ENCODE data around the gene UNC45A. TPM values are rescaled to one million over a fixed set of nuclear protein-coding genes. Genes with fewer than 3 reads are reported as not detected.

UNC45A gene, protein sequence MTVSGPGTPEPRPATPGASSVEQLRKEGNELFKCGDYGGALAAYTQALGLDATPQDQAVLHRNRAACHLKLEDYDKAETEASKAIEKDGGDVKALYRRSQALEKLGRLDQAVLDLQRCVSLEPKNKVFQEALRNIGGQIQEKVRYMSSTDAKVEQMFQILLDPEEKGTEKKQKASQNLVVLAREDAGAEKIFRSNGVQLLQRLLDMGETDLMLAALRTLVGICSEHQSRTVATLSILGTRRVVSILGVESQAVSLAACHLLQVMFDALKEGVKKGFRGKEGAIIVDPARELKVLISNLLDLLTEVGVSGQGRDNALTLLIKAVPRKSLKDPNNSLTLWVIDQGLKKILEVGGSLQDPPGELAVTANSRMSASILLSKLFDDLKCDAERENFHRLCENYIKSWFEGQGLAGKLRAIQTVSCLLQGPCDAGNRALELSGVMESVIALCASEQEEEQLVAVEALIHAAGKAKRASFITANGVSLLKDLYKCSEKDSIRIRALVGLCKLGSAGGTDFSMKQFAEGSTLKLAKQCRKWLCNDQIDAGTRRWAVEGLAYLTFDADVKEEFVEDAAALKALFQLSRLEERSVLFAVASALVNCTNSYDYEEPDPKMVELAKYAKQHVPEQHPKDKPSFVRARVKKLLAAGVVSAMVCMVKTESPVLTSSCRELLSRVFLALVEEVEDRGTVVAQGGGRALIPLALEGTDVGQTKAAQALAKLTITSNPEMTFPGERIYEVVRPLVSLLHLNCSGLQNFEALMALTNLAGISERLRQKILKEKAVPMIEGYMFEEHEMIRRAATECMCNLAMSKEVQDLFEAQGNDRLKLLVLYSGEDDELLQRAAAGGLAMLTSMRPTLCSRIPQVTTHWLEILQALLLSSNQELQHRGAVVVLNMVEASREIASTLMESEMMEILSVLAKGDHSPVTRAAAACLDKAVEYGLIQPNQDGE
- 10 to 100 TPM; 38.7 to 76.0 (median 64.2) TPM for total RNA-seq

GRCh38 chr15:90934949-90935751, at the start of gene UNC45A:
Gene UNC45A (plus strand): TSS chr15:90935285. CDS start chr15:90935325, 40 bp downstream.
- H3K4me3 ChIP-seq = peak within 1 kb of the TSS; percentile 69 to 87 (median 76)
- TF ChIP-seq, protein P1, sequence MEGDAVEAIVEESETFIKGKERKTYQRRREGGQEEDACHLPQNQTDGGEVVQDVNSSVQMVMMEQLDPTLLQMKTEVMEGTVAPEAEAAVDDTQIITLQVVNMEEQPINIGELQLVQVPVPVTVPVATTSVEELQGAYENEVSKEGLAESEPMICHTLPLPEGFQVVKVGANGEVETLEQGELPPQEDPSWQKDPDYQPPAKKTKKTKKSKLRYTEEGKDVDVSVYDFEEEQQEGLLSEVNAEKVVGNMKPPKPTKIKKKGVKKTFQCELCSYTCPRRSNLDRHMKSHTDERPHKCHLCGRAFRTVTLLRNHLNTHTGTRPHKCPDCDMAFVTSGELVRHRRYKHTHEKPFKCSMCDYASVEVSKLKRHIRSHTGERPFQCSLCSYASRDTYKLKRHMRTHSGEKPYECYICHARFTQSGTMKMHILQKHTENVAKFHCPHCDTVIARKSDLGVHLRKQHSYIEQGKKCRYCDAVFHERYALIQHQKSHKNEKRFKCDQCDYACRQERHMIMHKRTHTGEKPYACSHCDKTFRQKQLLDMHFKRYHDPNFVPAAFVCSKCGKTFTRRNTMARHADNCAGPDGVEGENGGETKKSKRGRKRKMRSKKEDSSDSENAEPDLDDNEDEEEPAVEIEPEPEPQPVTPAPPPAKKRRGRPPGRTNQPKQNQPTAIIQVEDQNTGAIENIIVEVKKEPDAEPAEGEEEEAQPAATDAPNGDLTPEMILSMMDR (IDR thresholded peaks at IDR 0.05) = peak in 2 of 6 experiments; percentile 15 to 20
- TF ChIP-seq POLR2A (IDR thresholded peaks at IDR 0.05) = peak in 3 of 4 donors; percentile 14 to 85 (median 76)
- H3K27me3 ChIP-seq = no peaks in the 10 kb centered on the region
- H3K4me1 ChIP-seq = peaks cover 33 to 70% (median 42%) of the 10 kb centered on the region in 3 donors
- WGBS, 2 donors = 0% methylated on average over 1 of the region's 65 CpGs; no CpG with 5 or more reads in 1 of the 2 donors
- peaks cover 9 to 36% (median 10%) of the 10 kb centered on the region in 3 donors for H3K36me3 ChIP-seq
- intact Hi-C loops (cut with DNase I) = no loop called here
- peak within 1 kb of the TSS; percentile 89 to 94 (median 92) for H3K27ac ChIP-seq
- peak; percentile 68 for DNase-seq
- H3K9me3 ChIP-seq = no peaks in the 10 kb centered on the region

GRCh38 chr15:90885432-90886290, 49.4 kb upstream of the UNC45A start:
- TF ChIP-seq, protein P1 (IDR thresholded peaks at IDR 0.05) = peak in 5 of 6 experiments; percentile 92 to 99 (median 97)
- no peak for TF ChIP-seq POLR2A (IDR thresholded peaks at IDR 0.05)
- WGBS, 2 donors = 39 to 53% methylated on average over 4 to 13 of the region's 23 CpGs
- H3K9me3 ChIP-seq = no peaks in the 10 kb centered on the region
- H3K4me3 ChIP-seq = peak overlapping the region in 3 of 4 donors; percentile 56 to 71 (median 60)
- DNase-seq = no peak
- no peaks in the 10 kb centered on the region for H3K27me3 ChIP-seq
- intact Hi-C loops (cut with DNase I) = loop anchor here (5.0 to 10.0 kb wide), 2 partner anchors 171 to 238 kb away; partner anchors contain the start of gene BLM
- peaks cover 3 to 50% (median 14%) of the 10 kb centered on the region in 3 donors for H3K36me3 ChIP-seq
- H3K4me1 ChIP-seq = peaks cover 29 to 43% (median 37%) of the 10 kb centered on the region in 3 donors
- H3K27ac ChIP-seq = peak overlapping the region; percentile 77 to 94 (median 92)

GRCh38 chr15:90886291-90886614, 48.8 kb upstream of the UNC45A start:
- peak overlapping the region in 3 of 4 donors; percentile 39 to 93 (median 91) for H3K27ac ChIP-seq
- TF ChIP-seq, protein P1 (IDR thresholded peaks at IDR 0.05) = no peak
- TF ChIP-seq POLR2A (IDR thresholded peaks at IDR 0.05) = no peak
- H3K27me3 ChIP-seq = no peaks in the 10 kb centered on the region
- H3K4me1 ChIP-seq = peaks cover 29 to 43% (median 37%) of the 10 kb centered on the region in 3 donors
- H3K36me3 ChIP-seq = peaks cover 3 to 50% (median 15%) of the 10 kb centered on the region in 3 donors
- WGBS, 2 donors = 15 to 26% methylated on average over 4 to 5 of the region's 5 CpGs
- H3K4me3 ChIP-seq = peak overlapping the region in 2 of 4 donors; percentile 56 to 71
- intact Hi-C loops (cut with DNase I) = loop anchor here (5.0 to 10.0 kb wide), 2 partner anchors 171 to 239 kb away; partner anchors contain the start of gene BLM
- H3K9me3 ChIP-seq = no peaks in the 10 kb centered on the region
- no peak for DNase-seq

DNA sequence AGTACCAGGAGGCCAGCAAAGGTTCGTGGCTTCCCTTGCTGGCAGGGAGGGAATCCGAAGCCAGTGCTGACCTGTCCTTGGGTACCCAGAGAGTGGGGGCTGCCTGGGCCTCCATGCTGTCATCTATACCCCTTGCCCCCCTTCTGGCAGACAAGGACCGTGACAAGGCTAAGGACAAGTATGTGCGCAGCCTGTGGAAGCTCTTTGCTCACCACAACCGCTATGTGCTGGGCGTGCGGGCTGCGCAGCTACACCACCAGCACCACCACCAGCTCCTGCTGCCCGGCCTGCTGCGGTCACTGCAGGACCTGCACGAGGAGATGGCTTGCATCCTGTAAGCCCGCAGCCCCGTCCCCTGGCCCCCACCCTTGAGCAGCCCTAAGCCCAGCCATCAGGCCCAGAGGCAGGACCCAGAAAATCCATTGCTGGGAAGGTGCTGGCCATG, 48.0 kb upstream of the UNC45A start:
- no peak overlapping the region for H3K27ac ChIP-seq

More for the DNA sequence above, 48.0 kb upstream of the UNC45A start:
- no peaks in the 10 kb centered on the region for H3K9me3 ChIP-seq
- peaks cover 29 to 43% (median 37%) of the 10 kb centered on the region in 3 donors for H3K4me1 ChIP-seq
- no peak overlapping the region for H3K4me3 ChIP-seq
- DNase-seq = no peak
- peaks cover 3 to 50% (median 17%) of the 10 kb centered on the region in 3 donors for H3K36me3 ChIP-seq
- no peak for TF ChIP-seq POLR2A (IDR thresholded peaks at IDR 0.05)
- intact Hi-C loops (cut with DNase I) = loop anchor here (5.0 to 10.0 kb wide), 2 partner anchors 172 to 240 kb away; partner anchors contain the start of gene BLM
- no peaks in the 10 kb centered on the region for H3K27me3 ChIP-seq
- WGBS, 2 donors = 86% methylated on average over 10 of the region's 13 CpGs; no CpG with 5 or more reads in 1 of the 2 donors
